H1 (cell line): Measurements from ENCODE around the gene KRTAP5-6. TPM values are rescaled to one million over a fixed set of nuclear protein-coding genes. Genes with fewer than 3 reads are reported as not detected.

Experiments used
- BCL11A ChIP-seq, 2 experiments: IDR thresholded peaks; one replicate each; pipeline ENCODE4 v1.6.1; 2011; ENCODE audit warnings: low read depth in 2 of 2, low read length in 2 of 2, mild to moderate bottlenecking in 2 of 2
- CHD2 ChIP-seq: IDR thresholded peaks from 2 replicates; pipeline ENCODE4 v1.6.1; 2012; ENCODE audit warnings: low read length, improper control_type of control experiment
- JUN ChIP-seq: IDR thresholded peaks from 2 replicates; pipeline ENCODE4 v1.6.1; 2011; ENCODE audit warnings: low read depth, mild to moderate bottlenecking, improper control_type of control experiment, low read length
- POLR2AphosphoS5 ChIP-seq: IDR thresholded peaks from 2 replicates; pipeline ENCODE4 v1.6.1; 2011; ENCODE audit warnings: low read depth, low read length
- RBBP5 ChIP-seq: IDR thresholded peaks from 2 replicates; pipeline ENCODE4 v1.7.1; 2012; ENCODE audit warnings: low read depth, mild to moderate bottlenecking, inconsistent platforms, low read length, moderate library complexity, borderline replicate concordance
- RFX5 ChIP-seq: IDR thresholded peaks from 2 replicates; pipeline ENCODE4 v1.6.1; 2011; ENCODE audit warnings: low read depth, low read length, improper control_type of control experiment, borderline replicate concordance
- SIN3A ChIP-seq, 2 experiments: IDR thresholded peaks in 1 of 2; conservative IDR thresholded peaks in 1 of 2; 2 replicates each; pipeline ENCODE4 v1.6.1; 2011 to 2012; ENCODE audit warnings: low read length in 2 of 2, improper control_type of control experiment in 1 of 2, low read depth in 1 of 2, mild to moderate bottlenecking in 1 of 2
- polyA plus RNA-seq, 7 experiments: library from polyadenylated mRNA; depleted of rRNA in 3 of 7; stranded (reverse) in 5 of 7; unstranded in 2 of 7; fragments of >200 nt in 5 of 7; fragments of 200-250 nt in 2 of 7; gene quantifications; 1 replicate in 5 of 7; 2 replicates in 1 of 7; 4 replicates in 1 of 7; pipeline versions ENCODE4 v1.2.1 to v1.2.3, GENCODE V29; 2011 to 2013; ENCODE audit warnings: missing spikeins in 2 of 7, mixed read lengths in 2 of 7
- total RNA-seq: library from RNA; stranded (reverse); fragmentation: NEBNext Ultra II Directional; extraction: Animal tissue kit (Norgen Biotek cat#: 25700); gene quantifications from 2 replicates; pipeline ENCODE4 v1.2.1, GENCODE V29; 2021
- TF ChIP-seq, protein P1 (sequence below): IDR thresholded peaks from 2 replicates; pipeline ENCODE4 v1.6.1; 2011; ENCODE audit warnings: low read depth, mild to moderate bottlenecking, low read length; ENCODE audit not compliant: insufficient read depth
- TF ChIP-seq, protein P2 (sequence below), 3 experiments: IDR thresholded peaks; 1 replicate in 2 of 3; 2 replicates in 1 of 3; pipeline versions ENCODE4 v1.5.1 to v1.6.1; 2011; ENCODE audit warnings: low read length in 3 of 3, mild to moderate bottlenecking in 3 of 3, inconsistent platforms in 2 of 3, low read depth in 1 of 3, moderate library complexity in 1 of 3; ENCODE audit not compliant: insufficient read depth in 1 of 3; ENCODE audit errors: control extremely low read depth in 1 of 3

Gene KRTAP5-6
- total and polyA plus RNA-seq, 2 of the 8 experiments (the other 6 are each of a cell fraction or from before 2014, with no cell fraction given) = not detected

DNA sequence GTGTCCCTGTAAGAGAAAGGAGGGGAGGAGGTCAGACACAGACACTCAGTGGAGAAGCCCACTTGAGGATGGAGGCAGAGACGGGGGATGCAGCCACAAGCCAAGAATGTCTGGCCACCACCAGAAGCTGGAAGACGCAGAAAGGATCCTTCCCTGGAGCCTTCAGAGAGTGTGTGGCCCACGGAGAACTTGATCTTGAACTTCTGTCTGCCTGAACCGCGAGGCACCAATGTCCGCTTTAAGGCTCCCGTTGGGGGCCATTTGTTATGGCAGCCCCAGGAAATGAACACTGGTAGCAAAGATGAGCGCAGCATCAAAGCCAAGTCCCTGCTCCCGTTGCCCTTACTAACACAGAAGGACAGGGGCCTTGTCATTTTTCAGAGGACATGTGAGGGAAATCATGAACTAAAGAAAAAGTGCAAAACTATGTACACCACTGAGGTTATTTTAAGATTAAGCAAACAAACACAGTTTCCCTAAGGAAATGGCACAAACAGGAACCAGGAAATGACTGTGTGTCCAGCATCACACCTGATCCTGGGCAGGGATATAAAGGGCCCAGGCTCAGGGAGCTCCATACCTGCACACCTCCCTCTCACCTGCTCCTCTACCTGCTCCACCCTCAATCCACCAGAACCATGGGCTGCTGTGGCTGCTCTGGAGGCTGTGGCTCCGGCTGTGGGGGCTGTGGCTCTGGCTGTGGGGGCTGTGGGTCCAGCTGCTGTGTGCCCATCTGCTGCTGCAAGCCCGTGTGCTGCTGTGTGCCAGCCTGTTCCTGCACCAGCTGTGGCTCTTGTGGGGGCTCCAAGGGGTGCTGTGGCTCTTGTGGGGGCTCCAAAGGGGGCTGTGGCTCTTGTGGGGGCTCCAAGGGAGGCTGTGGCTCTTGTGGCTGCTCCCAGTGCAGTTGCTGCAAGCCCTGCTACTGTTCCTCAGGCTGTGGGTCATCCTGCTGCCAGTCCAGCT lies at the start of gene KRTAP5-6 (continued):
- TF ChIP-seq SIN3A (conservative IDR thresholded peaks at IDR 0.05 in 1 of 2, IDR thresholded peaks at IDR 0.05 in 1 of 2; ENCODE audit: low read depth in 1 of 2, low read length in 2 of 2) = no peak
- TF ChIP-seq RFX5 = no peak
- no peak for TF ChIP-seq CHD2
- no peak for TF ChIP-seq RBBP5
- no peak for TF ChIP-seq POLR2AphosphoS5
- TF ChIP-seq, protein P1, sequence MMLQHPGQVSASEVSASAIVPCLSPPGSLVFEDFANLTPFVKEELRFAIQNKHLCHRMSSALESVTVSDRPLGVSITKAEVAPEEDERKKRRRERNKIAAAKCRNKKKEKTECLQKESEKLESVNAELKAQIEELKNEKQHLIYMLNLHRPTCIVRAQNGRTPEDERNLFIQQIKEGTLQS = no peak
- TF ChIP-seq JUN = no peak
- TF ChIP-seq, protein P2, sequence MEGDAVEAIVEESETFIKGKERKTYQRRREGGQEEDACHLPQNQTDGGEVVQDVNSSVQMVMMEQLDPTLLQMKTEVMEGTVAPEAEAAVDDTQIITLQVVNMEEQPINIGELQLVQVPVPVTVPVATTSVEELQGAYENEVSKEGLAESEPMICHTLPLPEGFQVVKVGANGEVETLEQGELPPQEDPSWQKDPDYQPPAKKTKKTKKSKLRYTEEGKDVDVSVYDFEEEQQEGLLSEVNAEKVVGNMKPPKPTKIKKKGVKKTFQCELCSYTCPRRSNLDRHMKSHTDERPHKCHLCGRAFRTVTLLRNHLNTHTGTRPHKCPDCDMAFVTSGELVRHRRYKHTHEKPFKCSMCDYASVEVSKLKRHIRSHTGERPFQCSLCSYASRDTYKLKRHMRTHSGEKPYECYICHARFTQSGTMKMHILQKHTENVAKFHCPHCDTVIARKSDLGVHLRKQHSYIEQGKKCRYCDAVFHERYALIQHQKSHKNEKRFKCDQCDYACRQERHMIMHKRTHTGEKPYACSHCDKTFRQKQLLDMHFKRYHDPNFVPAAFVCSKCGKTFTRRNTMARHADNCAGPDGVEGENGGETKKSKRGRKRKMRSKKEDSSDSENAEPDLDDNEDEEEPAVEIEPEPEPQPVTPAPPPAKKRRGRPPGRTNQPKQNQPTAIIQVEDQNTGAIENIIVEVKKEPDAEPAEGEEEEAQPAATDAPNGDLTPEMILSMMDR (IDR thresholded peaks at IDR 0.05; ENCODE audit: control extremely low read depth in 1 of 3, insufficient read depth in 1 of 3, low read depth in 1 of 3, low read length in 3 of 3) = no peak
- TF ChIP-seq BCL11A (IDR thresholded peaks at IDR 0.05; ENCODE audit: low read depth in 2 of 2, low read length in 2 of 2) = no peak
